ENCODE results near the gene ERC1.
"Not testable (repeated sequence)": the region's sequence is repeated elsewhere in the genome, so short reads cannot be mapped to it uniquely, and the experiment has no call there.

The ERC1 gene

DNA sequence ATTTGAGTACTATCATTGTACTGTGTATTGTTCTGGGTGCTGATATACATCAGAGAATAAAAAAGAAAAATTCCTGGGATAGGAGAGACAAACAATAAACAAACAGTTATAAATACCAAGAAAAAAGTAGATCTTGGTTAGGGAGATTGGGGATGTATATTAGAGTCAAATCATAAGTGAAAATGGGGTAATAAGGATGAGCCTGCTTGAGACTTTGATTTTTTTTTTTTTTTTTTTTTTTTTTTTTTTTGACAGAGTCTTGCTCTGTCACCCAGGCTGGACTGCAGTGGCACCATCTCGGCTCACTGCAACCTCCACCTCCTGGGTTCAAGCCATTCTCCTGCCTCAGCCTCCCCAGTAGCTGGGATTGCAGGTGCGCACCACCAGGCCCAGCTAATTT lies 108.6 kb downstream of the ERC1 start:
- H3K4me1 Mint-ChIP-seq (ENCODE audit: low read depth) = peaks cover 15% of the 10 kb centered on the region
- H3K27ac Mint-ChIP-seq; H3K4me3 Mint-ChIP-seq; H3K9me3 Mint-ChIP-seq; H3K27me3 Mint-ChIP-seq (ENCODE audit: low read depth); H3K36me3 Mint-ChIP-seq (ENCODE audit: low read depth): not testable (repeated sequence)

GRCh38 chr12:1102115-1102514 lies 111.1 kb downstream of the ERC1 start:
- no peak overlapping the region for H3K4me3 Mint-ChIP-seq
- H3K36me3 Mint-ChIP-seq (ENCODE audit: low read depth) = no peaks in the 10 kb centered on the region
- no peaks in the 10 kb centered on the region for H3K27me3 Mint-ChIP-seq (ENCODE audit: low read depth)
- H3K4me1 Mint-ChIP-seq (ENCODE audit: low read depth) = peaks cover 17% of the 10 kb centered on the region
- H3K9me3 Mint-ChIP-seq = no peaks in the 10 kb centered on the region
- no peak overlapping the region for H3K27ac Mint-ChIP-seq

DNA sequence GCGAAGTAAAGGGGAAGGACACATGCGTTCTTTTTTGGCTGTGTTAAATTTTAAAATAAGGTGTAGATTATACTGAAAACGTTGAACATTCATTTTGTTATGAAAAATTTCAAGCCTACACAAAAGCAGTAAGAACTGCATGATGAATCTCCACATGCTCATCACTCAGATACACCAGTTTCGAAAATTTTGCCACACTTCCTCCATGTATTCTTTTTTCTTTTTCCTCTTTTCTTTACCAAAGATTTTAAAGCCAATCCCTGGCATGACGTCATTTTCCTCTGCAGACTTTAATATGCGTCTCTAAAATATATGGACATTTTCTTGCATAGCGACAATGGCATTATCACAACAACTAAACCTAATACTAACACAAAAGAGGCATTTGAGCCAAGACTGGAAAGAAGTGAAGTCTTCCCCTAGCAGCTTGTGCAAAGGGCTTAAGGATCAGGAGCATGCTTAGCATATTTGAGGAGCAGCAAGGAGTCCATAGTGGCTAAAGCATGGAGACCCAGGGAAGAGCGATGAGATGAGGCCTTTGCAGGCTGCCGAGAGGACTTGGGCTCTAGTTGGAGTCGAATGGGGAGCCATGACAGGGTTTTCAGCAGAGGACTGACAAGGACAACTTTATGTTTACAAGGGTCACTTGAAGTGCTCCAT lies 111.9 kb downstream of the ERC1 start:
- H3K4me3 Mint-ChIP-seq = no peak overlapping the region
- H3K27ac Mint-ChIP-seq = no peak overlapping the region
- H3K9me3 Mint-ChIP-seq = no peaks in the 10 kb centered on the region
- no peaks in the 10 kb centered on the region for H3K27me3 Mint-ChIP-seq (ENCODE audit: low read depth)
- H3K36me3 Mint-ChIP-seq (ENCODE audit: low read depth) = no peaks in the 10 kb centered on the region
- peaks cover 18% of the 10 kb centered on the region for H3K4me1 Mint-ChIP-seq (ENCODE audit: low read depth)

- H3K4me1 Mint-ChIP-seq (ENCODE audit: low read depth) = peaks cover 17% of the 10 kb centered on the region
- no peaks in the 10 kb centered on the region for H3K27me3 Mint-ChIP-seq (ENCODE audit: low read depth)
- H3K27ac Mint-ChIP-seq = no peak overlapping the region
- no peaks in the 10 kb centered on the region for H3K36me3 Mint-ChIP-seq (ENCODE audit: low read depth)
- no peak overlapping the region for H3K4me3 Mint-ChIP-seq
- no peaks in the 10 kb centered on the region for H3K9me3 Mint-ChIP-seq
These were observed 112.6 kb downstream of the ERC1 start for GRCh38 chr12:1103632-1104031.

GRCh38 chr12:1104088-1104800 lies 113.2 kb downstream of the ERC1 start:
- Mint-ChIP-seq H3K27ac (no peak overlapping the region), H3K9me3 (no peaks in the 10 kb centered on the region), H3K4me3 (no peak overlapping the region), H3K36me3 (ENCODE audit: low read depth) (no peaks in the 10 kb centered on the region), H3K4me1 (ENCODE audit: low read depth) (peaks cover 14% of the 10 kb centered on the region), H3K27me3 (ENCODE audit: low read depth) (no peaks in the 10 kb centered on the region)

GRCh38 chr12:1107669-1108068 lies 116.6 kb downstream of the ERC1 start:
- no peaks in the 10 kb centered on the region for H3K9me3 Mint-ChIP-seq
- H3K27me3 Mint-ChIP-seq (ENCODE audit: low read depth) = no peaks in the 10 kb centered on the region
- H3K36me3 Mint-ChIP-seq (ENCODE audit: low read depth) = peaks cover 2% of the 10 kb centered on the region
- peaks cover 12% of the 10 kb centered on the region for H3K4me1 Mint-ChIP-seq (ENCODE audit: low read depth)
- H3K4me3 Mint-ChIP-seq = no peak overlapping the region
- no peak overlapping the region for H3K27ac Mint-ChIP-seq

GRCh38 chr12:1108276-1108675 lies 117.3 kb downstream of the ERC1 start:
- Mint-ChIP-seq H3K36me3 (ENCODE audit: low read depth) (peaks cover 2% of the 10 kb centered on the region), H3K27me3 (ENCODE audit: low read depth) (no peaks in the 10 kb centered on the region), H3K9me3 (no peaks in the 10 kb centered on the region), H3K4me3 (no peak overlapping the region), H3K27ac (no peak overlapping the region), H3K4me1 (ENCODE audit: low read depth) (peaks cover 12% of the 10 kb centered on the region)

DNA sequence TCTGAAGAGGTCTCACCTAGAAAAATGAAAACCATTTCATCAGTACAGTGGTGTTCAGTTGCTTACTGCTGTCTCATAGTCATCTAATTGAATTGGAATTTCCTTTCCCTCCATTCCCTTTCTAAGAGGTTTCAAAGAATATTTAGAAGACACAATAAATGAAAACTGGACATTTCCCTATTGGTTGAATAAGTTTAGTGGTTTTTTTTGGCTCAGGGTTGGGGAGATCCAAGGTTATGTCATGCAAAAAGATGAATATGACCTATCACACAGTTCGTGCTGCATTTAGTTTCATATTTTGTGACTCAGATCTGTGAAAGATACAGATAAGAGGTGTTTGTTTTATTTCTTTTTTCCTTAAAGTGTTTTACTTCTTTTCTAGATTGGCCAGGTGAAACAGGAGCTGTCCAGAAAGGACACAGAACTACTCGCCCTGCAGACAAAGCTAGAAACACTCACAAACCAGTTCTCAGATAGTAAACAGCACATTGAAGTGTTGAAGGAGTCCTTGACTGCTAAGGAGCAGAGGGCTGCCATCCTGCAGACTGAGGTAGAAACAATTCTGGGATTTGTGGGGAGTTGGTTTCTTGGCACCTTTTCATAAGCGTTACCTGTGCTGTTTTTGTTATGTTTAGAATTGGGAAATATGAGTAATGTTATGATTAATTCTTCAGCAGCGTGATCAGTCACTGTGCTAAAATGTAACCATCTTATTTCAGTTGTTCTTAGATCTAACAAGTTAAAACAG lies 124.6 kb downstream of the ERC1 start:
- Mint-ChIP-seq H3K36me3 (ENCODE audit: low read depth) (peaks cover 7% of the 10 kb centered on the region), H3K9me3 (no peaks in the 10 kb centered on the region)

DNA sequence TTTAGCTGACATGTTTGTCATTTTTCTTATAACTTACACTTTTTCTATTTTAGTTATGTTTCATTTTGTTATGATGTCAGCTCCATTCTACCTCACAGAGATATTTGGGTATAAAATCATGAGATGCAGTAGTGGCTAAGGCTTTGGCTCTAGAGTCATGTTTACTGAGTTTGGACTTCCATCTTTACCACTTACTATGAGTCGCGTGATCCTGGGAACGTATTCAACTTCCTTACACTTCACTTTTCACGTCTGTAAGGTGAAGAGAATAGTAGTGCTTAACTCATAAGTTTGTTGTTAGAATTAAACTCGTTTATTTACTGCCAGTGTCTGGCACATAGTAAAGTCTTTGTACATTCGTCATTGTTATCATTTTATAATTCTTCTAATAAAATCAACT lies 126.3 kb downstream of the ERC1 start:
- H3K27ac Mint-ChIP-seq = no peak overlapping the region
- no peaks in the 10 kb centered on the region for H3K9me3 Mint-ChIP-seq
- H3K36me3 Mint-ChIP-seq (ENCODE audit: low read depth) = peaks cover 4% of the 10 kb centered on the region
- no peaks in the 10 kb centered on the region for H3K27me3 Mint-ChIP-seq (ENCODE audit: low read depth)
- H3K4me1 Mint-ChIP-seq (ENCODE audit: low read depth) = peaks cover 2% of the 10 kb centered on the region
- H3K4me3 Mint-ChIP-seq = no peak overlapping the region

More for the DNA sequence above, 124.6 kb downstream of the ERC1 start:
- Mint-ChIP-seq H3K4me1 (ENCODE audit: low read depth) (peaks cover 2% of the 10 kb centered on the region), H3K27me3 (ENCODE audit: low read depth) (no peaks in the 10 kb centered on the region), H3K27ac (no peak overlapping the region), H3K4me3 (no peak overlapping the region)

- H3K27me3 Mint-ChIP-seq (ENCODE audit: low read depth) = no peaks in the 10 kb centered on the region
- no peaks in the 10 kb centered on the region for H3K9me3 Mint-ChIP-seq
- H3K4me1 Mint-ChIP-seq (ENCODE audit: low read depth) = peaks cover 9% of the 10 kb centered on the region
- H3K27ac Mint-ChIP-seq = no peak overlapping the region
- peaks cover 4% of the 10 kb centered on the region for H3K36me3 Mint-ChIP-seq (ENCODE audit: low read depth)
- no peak overlapping the region for H3K4me3 Mint-ChIP-seq
These were observed 127.0 kb downstream of the ERC1 start for GRCh38 chr12:1117970-1118563.

GRCh38 chr12:1122786-1123185 lies 131.8 kb downstream of the ERC1 start:
- Mint-ChIP-seq H3K9me3 (no peaks in the 10 kb centered on the region), H3K36me3 (ENCODE audit: low read depth) (peaks cover 2% of the 10 kb centered on the region), H3K4me3 (no peak overlapping the region), H3K4me1 (ENCODE audit: low read depth) (peaks cover 15% of the 10 kb centered on the region), H3K27ac (no peak overlapping the region), H3K27me3 (ENCODE audit: low read depth) (no peaks in the 10 kb centered on the region)

DNA sequence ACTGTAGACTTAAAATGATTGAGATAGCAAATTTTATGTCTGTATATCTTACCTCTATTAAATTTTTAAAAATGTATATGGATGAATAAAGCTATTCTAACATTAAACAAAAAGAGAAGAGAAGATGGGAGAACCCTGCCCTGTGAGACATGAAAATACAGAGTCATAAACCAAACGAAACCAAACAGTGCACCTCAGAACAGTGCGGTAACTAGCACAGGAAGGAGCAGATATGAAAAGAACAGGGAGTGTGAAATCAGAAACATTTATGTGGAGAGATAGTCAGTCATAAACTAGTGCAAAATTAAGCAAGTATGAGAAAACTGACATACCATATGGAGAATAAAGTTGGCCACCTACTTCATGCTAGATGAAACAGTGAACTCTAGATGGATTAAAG lies 135.1 kb downstream of the ERC1 start:
- Mint-ChIP-seq H3K4me3 (no peak overlapping the region), H3K27me3 (ENCODE audit: low read depth) (no peaks in the 10 kb centered on the region), H3K9me3 (no peaks in the 10 kb centered on the region), H3K36me3 (ENCODE audit: low read depth) (no peaks in the 10 kb centered on the region), H3K27ac (no peak overlapping the region), H3K4me1 (ENCODE audit: low read depth) (peaks cover 15% of the 10 kb centered on the region)

DNA sequence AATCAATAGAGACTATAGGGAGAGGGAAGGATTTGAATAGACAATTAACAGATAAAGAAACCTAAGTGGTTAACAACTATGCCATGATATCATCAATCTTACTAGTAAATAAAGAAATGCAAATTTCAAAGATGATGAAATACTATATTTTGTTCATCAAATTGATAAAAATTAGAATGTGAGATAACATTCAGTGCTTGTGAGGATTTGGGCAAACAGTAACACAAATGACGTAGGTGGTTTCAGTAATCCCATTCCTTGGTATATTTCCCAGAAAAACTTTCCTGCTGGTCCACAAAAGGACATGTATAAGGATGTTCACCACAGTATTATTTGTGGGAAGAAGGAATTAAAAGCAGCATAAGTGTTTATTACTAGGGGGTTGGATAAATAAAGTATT lies 136.0 kb downstream of the ERC1 start:
- H3K27me3 Mint-ChIP-seq (ENCODE audit: low read depth) = no peaks in the 10 kb centered on the region
- no peak overlapping the region for H3K4me3 Mint-ChIP-seq
- H3K9me3 Mint-ChIP-seq = no peaks in the 10 kb centered on the region
- no peaks in the 10 kb centered on the region for H3K36me3 Mint-ChIP-seq (ENCODE audit: low read depth)
- H3K4me1 Mint-ChIP-seq (ENCODE audit: low read depth) = peaks cover 18% of the 10 kb centered on the region
- no peak overlapping the region for H3K27ac Mint-ChIP-seq

GRCh38 chr12:1130164-1130563 lies 139.1 kb downstream of the ERC1 start:
- H3K27ac Mint-ChIP-seq = no peak overlapping the region
- no peaks in the 10 kb centered on the region for H3K27me3 Mint-ChIP-seq (ENCODE audit: low read depth)
- H3K36me3 Mint-ChIP-seq (ENCODE audit: low read depth) = no peaks in the 10 kb centered on the region
- no peaks in the 10 kb centered on the region for H3K9me3 Mint-ChIP-seq
- peaks cover 10% of the 10 kb centered on the region for H3K4me1 Mint-ChIP-seq (ENCODE audit: low read depth)
- H3K4me3 Mint-ChIP-seq = no peak overlapping the region

DNA sequence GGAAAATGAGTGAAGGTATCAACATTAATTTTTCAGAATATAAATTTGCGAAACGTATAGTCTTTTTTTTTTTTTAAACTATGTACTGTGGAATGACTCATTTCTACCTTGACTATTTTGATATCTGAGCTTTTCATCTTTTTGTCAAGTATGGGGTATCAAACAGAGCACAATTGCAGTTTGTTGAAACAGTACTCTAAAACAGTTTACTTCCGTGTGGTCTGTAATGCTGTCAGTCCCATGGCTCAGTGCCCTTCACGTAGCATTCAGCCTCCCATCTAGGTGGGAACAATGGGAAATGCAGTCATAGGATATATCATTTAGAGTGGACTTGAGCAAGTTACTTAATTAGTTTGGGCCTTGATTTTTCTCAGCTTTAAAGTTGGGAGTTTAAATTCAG lies 139.5 kb downstream of the ERC1 start:
- Mint-ChIP-seq H3K36me3 (ENCODE audit: low read depth) (no peaks in the 10 kb centered on the region), H3K27ac (no peak overlapping the region), H3K4me3 (no peak overlapping the region), H3K4me1 (ENCODE audit: low read depth) (peaks cover 10% of the 10 kb centered on the region), H3K27me3 (ENCODE audit: low read depth) (no peaks in the 10 kb centered on the region), H3K9me3 (no peaks in the 10 kb centered on the region)

All from T-helper 1 cell treated with Interleukin-12 subunit alpha and Interleukin-12 subunit beta and Interleukin-4 antibody, amounts not matched to agents 30 μg/mL and 1 μg/mL, for 36 hours (primary cell).